ENCODE results near the gene MKLN1. TPM values are rescaled to one million over a fixed set of nuclear protein-coding genes. Genes with fewer than 3 reads are reported as not detected.

MKLN1 gene
- total and polyA plus RNA-seq, 10 of the 15 experiments (the other 5 are each of a cell fraction or from before 2014, with no cell fraction given), result 13.6 to 55.8 (median 29.3) TPM

DNA sequence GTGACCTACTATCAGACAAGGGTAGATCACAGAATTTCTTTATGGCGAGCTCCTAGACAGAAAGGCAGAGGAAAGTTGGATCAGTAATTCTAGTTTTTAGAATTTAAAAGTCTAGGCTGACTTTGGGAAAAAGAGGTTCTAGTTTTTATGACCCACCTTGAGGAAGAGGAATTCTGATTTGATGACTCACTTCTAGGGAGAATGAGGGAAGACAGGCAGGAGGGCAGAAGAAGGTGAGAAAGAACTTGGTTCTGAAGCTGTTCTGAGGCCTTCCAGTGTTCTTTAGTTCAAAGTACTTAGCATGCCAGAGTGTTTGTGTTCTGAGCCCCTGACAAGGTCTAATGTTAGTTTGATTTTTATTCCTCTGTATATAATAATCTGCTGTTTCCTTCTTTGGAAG, 131.6 kb downstream of the MKLN1 start (continued):
- TF ChIP-seq SUPT20H (IDR thresholded peaks at IDR 0.05; ENCODE audit: borderline replicate concordance, control insufficient read depth, low read depth, low read length) (no peak), RCOR1 (conservative IDR thresholded peaks at IDR 0.05; ENCODE audit: low read depth, low read length) (no peak), SP1 (IDR thresholded peaks at IDR 0.05; ENCODE audit: low read depth, low read length) (no peak), SIX5 (IDR thresholded peaks at IDR 0.05; ENCODE audit: low read depth, low read length, severe bottlenecking) (no peak), SKIL (IDR thresholded peaks at IDR 0.05; ENCODE audit: low read depth, poor library complexity, severe bottlenecking) (no peak), RELA (IDR thresholded peaks at IDR 0.05; ENCODE audit: borderline replicate concordance, partially characterized antibody) (no peak), MEF2B (IDR thresholded peaks at IDR 0.05; ENCODE audit: partially characterized antibody, poor library complexity, severe bottlenecking) (no peak), SUZ12 (IDR thresholded peaks at IDR 0.05; ENCODE audit: unreplicated experiment) (no peak), RB1 (IDR thresholded peaks at IDR 0.05; ENCODE audit: borderline replicate concordance) (no peak), USF2 (IDR thresholded peaks at IDR 0.05; ENCODE audit: borderline replicate concordance, low read depth, low read length) (no peak)

GRCh38 chr7:131462059-131462458, 134.4 kb downstream of the MKLN1 start:
- Histone ChIP-seq H3K27me3 (replicated peaks in 1 of 2; ENCODE audit: control insufficient read depth in 2 of 2, insufficient read depth in 2 of 2, low read length in 1 of 2) (no peaks in the 10 kb centered on the region), H3K36me3 (ENCODE audit: control insufficient read depth in 2 of 2, insufficient read depth in 2 of 2, low read length in 1 of 2) (peaks cover 2 to 7% of the 10 kb centered on the region in 2 experiments; a peak in 1 of 4 replicates), H3K4me2 (ENCODE audit: control insufficient read depth, insufficient read depth) (no peak overlapping the region), H3K4me1 (ENCODE audit: control insufficient read depth, insufficient read depth, low read length) (no peaks in the 10 kb centered on the region), H3K27ac (ENCODE audit: control insufficient read depth, insufficient read depth) (no peak overlapping the region), H4K20me1 (ENCODE audit: control insufficient read depth, insufficient read depth) (no peaks in the 10 kb centered on the region), H2AFZ (ENCODE audit: control insufficient read depth, low read depth, low read length) (no peak overlapping the region), H3K9ac (ENCODE audit: control insufficient read depth, insufficient read depth, low read length) (no peak overlapping the region), H3K4me3 (no peak overlapping the region), H3K79me2 (ENCODE audit: control insufficient read depth, insufficient read depth, low read length) (no peaks in the 10 kb centered on the region), H3K9me3 (replicated peaks; ENCODE audit: control insufficient read depth, insufficient read depth, low read length) (no peaks in the 10 kb centered on the region)
- SMC1A ChIA-PET (ENCODE audit: uncharacterized antibody, unreplicated experiment), result interaction anchor here (1.0 kb wide), 1 partner anchor 20 kb away, joined by 3 read pairs; no protein-coding TSS in a partner anchor
- intact Hi-C loops (cut with micrococcal nuclease; ENCODE audit: unreplicated experiment) (no loop called here), in situ Hi-C loops (cut with MboI) (no loop called here)
- RAD21 ChIA-PET (ENCODE audit: unreplicated experiment), result no interaction called here
- DNase-seq (ENCODE audit: low read depth, low spot score) (no peak), FAIRE-seq (no peak), ATAC-seq (no peak)
- BruUV-seq (replicated peaks), result no TSS peak
- POLR2A ChIA-PET, result interaction anchor here (0.6 kb wide), 1 partner anchor 356 kb away, joined by 4 read pairs; no protein-coding TSS in a partner anchor
- CTCF ChIA-PET, result no interaction called here
- 95% methylated on average over 3 of the region's 3 CpGs for WGBS (ENCODE audit: insufficient coverage, insufficient replicate concordance, low lambda C conversion rate, missing lambda C conversion rate)
- TF ChIP-seq RAD51 (IDR thresholded peaks at IDR 0.05) (no peak), NR2C2 (IDR thresholded peaks at IDR 0.05; ENCODE audit: borderline replicate concordance, control insufficient read depth, insufficient read length, low read depth) (no peak), ZBED1 (IDR thresholded peaks at IDR 0.05; ENCODE audit: borderline replicate concordance) (no peak), FOXK2 (IDR thresholded peaks at IDR 0.05) (no peak), FOS (IDR thresholded peaks at IDR 0.05; ENCODE audit: borderline replicate concordance, extremely low read depth, insufficient read length) (no peak), SIN3A (IDR thresholded peaks at IDR 0.05; ENCODE audit: low read depth, low read length) (no peak), YY1 (IDR thresholded peaks at IDR 0.05; ENCODE audit: low read depth, low read length) (no peak), KDM1A (IDR thresholded peaks at IDR 0.05; ENCODE audit: borderline replicate concordance) (no peak)
- TF ChIP-seq, protein P1, sequence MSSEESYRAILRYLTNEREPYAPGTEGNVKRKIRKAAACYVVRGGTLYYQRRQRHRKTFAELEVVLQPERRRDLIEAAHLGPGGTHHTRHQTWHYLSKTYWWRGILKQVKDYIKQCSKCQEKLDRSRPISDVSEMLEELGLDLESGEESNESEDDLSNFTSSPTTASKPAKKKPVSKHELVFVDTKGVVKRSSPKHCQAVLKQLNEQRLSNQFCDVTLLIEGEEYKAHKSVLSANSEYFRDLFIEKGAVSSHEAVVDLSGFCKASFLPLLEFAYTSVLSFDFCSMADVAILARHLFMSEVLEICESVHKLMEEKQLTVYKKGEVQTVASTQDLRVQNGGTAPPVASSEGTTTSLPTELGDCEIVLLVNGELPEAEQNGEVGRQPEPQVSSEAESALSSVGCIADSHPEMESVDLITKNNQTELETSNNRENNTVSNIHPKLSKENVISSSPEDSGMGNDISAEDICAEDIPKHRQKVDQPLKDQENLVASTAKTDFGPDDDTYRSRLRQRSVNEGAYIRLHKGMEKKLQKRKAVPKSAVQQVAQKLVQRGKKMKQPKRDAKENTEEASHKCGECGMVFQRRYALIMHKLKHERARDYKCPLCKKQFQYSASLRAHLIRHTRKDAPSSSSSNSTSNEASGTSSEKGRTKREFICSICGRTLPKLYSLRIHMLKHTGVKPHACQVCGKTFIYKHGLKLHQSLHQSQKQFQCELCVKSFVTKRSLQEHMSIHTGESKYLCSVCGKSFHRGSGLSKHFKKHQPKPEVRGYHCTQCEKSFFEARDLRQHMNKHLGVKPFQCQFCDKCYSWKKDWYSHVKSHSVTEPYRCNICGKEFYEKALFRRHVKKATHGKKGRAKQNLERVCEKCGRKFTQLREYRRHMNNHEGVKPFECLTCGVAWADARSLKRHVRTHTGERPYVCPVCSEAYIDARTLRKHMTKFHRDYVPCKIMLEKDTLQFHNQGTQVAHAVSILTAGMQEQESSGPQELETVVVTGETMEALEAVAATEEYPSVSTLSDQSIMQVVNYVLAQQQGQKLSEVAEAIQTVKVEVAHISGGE (CRISPR knock-in tag; IDR thresholded peaks at IDR 0.05), result no peak

Measured in GM12878 (cell line).